A549 (cell line): Measurements from ENCODE around the gene DDX55.

ENCODE experiments used
- ATOH8 ChIP-seq: fragments of 250-450 bp; sonication (Bioruptor Pico); IDR thresholded peaks from 2 replicates; pipeline ENCODE4 v1.5.0; 2020; ENCODE audit warnings: low read depth, mild to moderate bottlenecking, moderate library complexity
- EP300 ChIP-seq, 2 experiments: fragments of >200 bp; sonication (Bioruptor Twin); formaldehyde crosslinking; IDR thresholded peaks; 2 replicates in 1 of 2; 3 replicates in 1 of 2; pipeline ENCODE4 v1.6.1; 2016 to 2017
- MAFK ChIP-seq: fragments of 450-650 bp; IDR thresholded peaks from 2 replicates; pipeline ENCODE4 v1.6.1; 2014; ENCODE audit not compliant: partially characterized antibody
- MYC ChIP-seq: IDR thresholded peaks from 2 replicates; pipeline ENCODE4 v1.6.1; 2012; ENCODE audit warnings: mild to moderate bottlenecking, inconsistent platforms, low read length, improper control_type of control experiment, borderline replicate concordance
- NFE2L2 ChIP-seq: fragments of 150-350 bp; conservative IDR thresholded peaks from 2 replicates; pipeline ENCODE4 v1.6.1; 2014; ENCODE audit warnings: low read length
- PHF8 ChIP-seq: fragments of 200-600 bp; sonication (generic); IDR thresholded peaks from 2 replicates; pipeline ENCODE4 v1.6.1; 2016; ENCODE audit warnings: low read depth, mild to moderate bottlenecking, antibody characterized with exemption, moderate library complexity, borderline replicate concordance
- POLR2A ChIP-seq: IDR thresholded peaks from 2 replicates; pipeline ENCODE4 v1.6.1; 2012; ENCODE audit warnings: mild to moderate bottlenecking, low read length
- TF ChIP-seq, protein P1 (sequence below): fragments of 450-650 bp; IDR thresholded peaks from 2 replicates; pipeline ENCODE4 v1.6.1; 2014; ENCODE audit warnings: antibody characterized with exemption
- TF ChIP-seq, protein P2 (sequence below): fragments of >200 bp; sonication (Bioruptor Twin); formaldehyde crosslinking; IDR thresholded peaks from 3 replicates; pipeline ENCODE4 v1.5.1; 2016
- TF ChIP-seq, protein P3 (sequence below): IDR thresholded peaks from 2 replicates; pipeline ENCODE4 v1.6.1; 2012

- TF ChIP-seq, protein P1, sequence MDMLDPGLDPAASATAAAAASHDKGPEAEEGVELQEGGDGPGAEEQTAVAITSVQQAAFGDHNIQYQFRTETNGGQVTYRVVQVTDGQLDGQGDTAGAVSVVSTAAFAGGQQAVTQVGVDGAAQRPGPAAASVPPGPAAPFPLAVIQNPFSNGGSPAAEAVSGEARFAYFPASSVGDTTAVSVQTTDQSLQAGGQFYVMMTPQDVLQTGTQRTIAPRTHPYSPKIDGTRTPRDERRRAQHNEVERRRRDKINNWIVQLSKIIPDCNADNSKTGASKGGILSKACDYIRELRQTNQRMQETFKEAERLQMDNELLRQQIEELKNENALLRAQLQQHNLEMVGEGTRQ = no peak
- TF ChIP-seq EP300 (IDR thresholded peaks at IDR 0.05) (no peak), MAFK (no peak), PHF8 (no peak), NFE2L2 (no peak), ATOH8 (CRISPR knock-in tag) (no peak), POLR2A (no peak), MYC (no peak)
- TF ChIP-seq, protein P2, sequence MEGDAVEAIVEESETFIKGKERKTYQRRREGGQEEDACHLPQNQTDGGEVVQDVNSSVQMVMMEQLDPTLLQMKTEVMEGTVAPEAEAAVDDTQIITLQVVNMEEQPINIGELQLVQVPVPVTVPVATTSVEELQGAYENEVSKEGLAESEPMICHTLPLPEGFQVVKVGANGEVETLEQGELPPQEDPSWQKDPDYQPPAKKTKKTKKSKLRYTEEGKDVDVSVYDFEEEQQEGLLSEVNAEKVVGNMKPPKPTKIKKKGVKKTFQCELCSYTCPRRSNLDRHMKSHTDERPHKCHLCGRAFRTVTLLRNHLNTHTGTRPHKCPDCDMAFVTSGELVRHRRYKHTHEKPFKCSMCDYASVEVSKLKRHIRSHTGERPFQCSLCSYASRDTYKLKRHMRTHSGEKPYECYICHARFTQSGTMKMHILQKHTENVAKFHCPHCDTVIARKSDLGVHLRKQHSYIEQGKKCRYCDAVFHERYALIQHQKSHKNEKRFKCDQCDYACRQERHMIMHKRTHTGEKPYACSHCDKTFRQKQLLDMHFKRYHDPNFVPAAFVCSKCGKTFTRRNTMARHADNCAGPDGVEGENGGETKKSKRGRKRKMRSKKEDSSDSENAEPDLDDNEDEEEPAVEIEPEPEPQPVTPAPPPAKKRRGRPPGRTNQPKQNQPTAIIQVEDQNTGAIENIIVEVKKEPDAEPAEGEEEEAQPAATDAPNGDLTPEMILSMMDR = no peak
- TF ChIP-seq, protein P3, sequence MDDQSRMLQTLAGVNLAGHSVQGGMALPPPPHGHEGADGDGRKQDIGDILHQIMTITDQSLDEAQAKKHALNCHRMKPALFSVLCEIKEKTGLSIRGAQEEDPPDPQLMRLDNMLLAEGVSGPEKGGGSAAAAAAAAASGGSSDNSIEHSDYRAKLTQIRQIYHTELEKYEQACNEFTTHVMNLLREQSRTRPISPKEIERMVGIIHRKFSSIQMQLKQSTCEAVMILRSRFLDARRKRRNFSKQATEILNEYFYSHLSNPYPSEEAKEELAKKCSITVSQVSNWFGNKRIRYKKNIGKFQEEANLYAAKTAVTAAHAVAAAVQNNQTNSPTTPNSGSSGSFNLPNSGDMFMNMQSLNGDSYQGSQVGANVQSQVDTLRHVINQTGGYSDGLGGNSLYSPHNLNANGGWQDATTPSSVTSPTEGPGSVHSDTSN = no peak
Observed at GRCh38 chr12:123607756-123608155, 5.9 kb downstream of the DDX55 start.
